Fibroblast of skin of left biceps (primary cell): ENCODE data around the gene DOCK9.

ENCODE experiments used
- DNase-seq, 2 experiments: peaks; one replicate each; pipeline ENCODE4 v3.0.0-alpha.2; 2013; ENCODE audit warnings: low read depth in 2 of 2

The DOCK9 gene

GRCh38 chr13:98997738-98998641 lies 20.1 kb upstream of the DOCK9 start:
- no peak for DNase-seq

GRCh38 chr13:98997011-98997730 lies 19.3 kb upstream of the DOCK9 start:
- DNase-seq: no peak

GRCh38 chr13:98996046-98996445 lies 18.2 kb upstream of the DOCK9 start:
- DNase-seq: no peak

- no peak for DNase-seq
Measured at GRCh38 chr13:98994896-98995295, 17.0 kb upstream of the DOCK9 start.

- DNase-seq: no peak
Measured at GRCh38 chr13:98994080-98994479, 16.2 kb upstream of the DOCK9 start.

GRCh38 chr13:98992355-98992754 lies 14.5 kb upstream of the DOCK9 start:
- no peak for DNase-seq

GRCh38 chr13:98990701-98991100 lies 12.8 kb upstream of the DOCK9 start:
- no peak for DNase-seq

GRCh38 chr13:98989469-98990235 lies 11.8 kb upstream of the DOCK9 start:
- no peak for DNase-seq

GRCh38 chr13:98988780-98989179 lies 10.9 kb upstream of the DOCK9 start:
- no peak for DNase-seq

GRCh38 chr13:98988277-98988676 lies 10.4 kb upstream of the DOCK9 start:
- no peak for DNase-seq

- no peak for DNase-seq
Measured at GRCh38 chr13:98987275-98987674, 9.4 kb upstream of the DOCK9 start.

GRCh38 chr13:98986226-98986846 lies 8.5 kb upstream of the DOCK9 start:
- no peak for DNase-seq

GRCh38 chr13:98985591-98985990 lies 7.7 kb upstream of the DOCK9 start:
- no peak for DNase-seq

- no peak for DNase-seq
Measured at GRCh38 chr13:98984983-98985382, 7.1 kb upstream of the DOCK9 start.

- no peak for DNase-seq
Measured at GRCh38 chr13:98984118-98984517, 6.3 kb upstream of the DOCK9 start.

GRCh38 chr13:98983182-98983581 lies 5.3 kb upstream of the DOCK9 start:
- no peak for DNase-seq

GRCh38 chr13:98981369-98982080 lies 3.7 kb upstream of the DOCK9 start:
- DNase-seq: no peak

- no peak for DNase-seq
Measured at GRCh38 chr13:98979012-98979660, 1.3 kb upstream of the DOCK9 start.

- DNase-seq: peak; percentile 62 to 67
Measured at GRCh38 chr13:98978280-98978679, 416 bp upstream of the DOCK9 start.

GRCh38 chr13:98976941-98977340 lies 923 bp downstream of the DOCK9 start:
- no peak for DNase-seq

- DNase-seq: peak; percentile 47 to 49
Measured at GRCh38 chr13:98976338-98976737, 1.5 kb downstream of the DOCK9 start.
